Islet of Langerhans (tissue), 1 donor: ENCODE data around the gene CIC.

Experiments used
- FAIRE-seq: peaks from one replicate; lab custom pipeline; 2011; peaks lifted over from hg19 to GRCh38; lab: Jason Lieb, UNC

Gene CIC

DNA sequence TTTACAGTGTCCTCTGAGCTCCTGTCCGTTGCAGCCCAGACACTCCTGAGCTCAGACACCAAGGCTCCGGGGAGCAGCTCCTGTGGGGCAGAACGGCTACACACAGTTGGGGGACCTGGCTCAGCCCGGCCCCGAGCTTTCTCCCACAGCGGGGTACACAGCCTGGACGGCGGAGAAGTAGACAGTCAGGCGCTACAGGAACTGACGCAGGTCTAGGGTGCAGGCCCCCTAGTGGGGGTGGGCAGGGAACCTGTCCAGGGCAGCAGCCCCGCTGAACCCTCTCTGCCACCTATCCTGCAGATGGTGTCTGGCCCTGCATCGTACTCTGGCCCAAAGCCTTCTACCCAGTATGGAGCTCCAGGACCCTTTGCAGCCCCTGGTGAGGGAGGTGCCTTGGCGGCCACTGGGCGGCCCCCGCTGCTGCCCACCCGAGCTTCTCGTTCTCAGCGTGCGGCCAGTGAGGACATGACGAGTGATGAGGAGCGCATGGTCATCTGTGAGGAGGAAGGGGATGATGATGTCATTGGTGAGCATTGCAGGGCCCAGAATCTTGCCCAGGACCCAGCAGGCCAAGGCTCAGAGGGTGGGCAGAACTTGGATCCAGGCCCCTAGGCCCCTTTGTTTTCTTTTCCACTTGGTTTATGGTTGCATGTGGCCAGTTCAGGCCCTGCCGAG, 20.0 kb downstream of the CIC start:
- no peak for FAIRE-seq

DNA sequence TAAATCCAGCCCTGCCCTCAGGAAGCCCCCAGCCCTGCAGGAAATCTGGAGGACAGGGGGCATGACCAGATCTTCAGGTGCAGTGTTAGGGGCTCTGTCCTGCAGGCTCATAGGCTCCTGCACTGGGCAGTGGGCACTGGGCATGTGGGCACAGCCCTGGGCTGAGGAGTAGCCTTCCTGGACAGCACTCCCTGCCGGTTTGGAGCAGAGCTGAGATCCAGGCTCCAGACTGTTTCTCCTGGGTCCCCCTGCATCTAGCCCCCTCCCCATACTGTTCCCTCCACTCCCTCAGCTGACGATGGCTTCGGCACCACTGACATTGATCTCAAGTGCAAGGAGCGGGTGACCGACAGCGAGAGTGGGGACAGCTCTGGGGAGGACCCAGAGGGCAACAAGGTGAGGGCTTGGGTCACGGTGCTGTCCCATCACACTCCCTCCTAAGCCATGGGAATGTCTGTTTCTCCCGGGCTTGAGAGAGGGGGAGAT, 20.5 kb downstream of the CIC start:
- no peak for FAIRE-seq

DNA sequence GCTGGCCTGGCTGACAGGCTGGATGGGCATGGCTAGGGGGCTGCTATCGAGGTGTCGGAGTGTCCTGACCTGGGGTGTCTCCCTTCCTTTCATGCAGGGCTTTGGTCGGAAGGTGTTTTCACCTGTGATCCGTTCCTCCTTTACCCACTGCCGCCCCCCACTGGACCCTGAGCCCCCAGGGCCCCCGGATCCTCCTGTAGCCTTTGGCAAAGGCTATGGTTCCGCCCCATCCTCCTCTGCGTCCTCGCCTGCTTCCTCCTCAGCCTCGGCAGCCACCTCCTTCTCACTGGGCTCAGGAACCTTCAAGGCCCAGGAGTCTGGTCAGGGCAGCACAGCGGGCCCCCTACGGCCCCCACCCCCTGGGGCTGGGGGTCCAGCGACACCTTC, 21.1 kb downstream of the CIC start:
- FAIRE-seq, result no peak

DNA sequence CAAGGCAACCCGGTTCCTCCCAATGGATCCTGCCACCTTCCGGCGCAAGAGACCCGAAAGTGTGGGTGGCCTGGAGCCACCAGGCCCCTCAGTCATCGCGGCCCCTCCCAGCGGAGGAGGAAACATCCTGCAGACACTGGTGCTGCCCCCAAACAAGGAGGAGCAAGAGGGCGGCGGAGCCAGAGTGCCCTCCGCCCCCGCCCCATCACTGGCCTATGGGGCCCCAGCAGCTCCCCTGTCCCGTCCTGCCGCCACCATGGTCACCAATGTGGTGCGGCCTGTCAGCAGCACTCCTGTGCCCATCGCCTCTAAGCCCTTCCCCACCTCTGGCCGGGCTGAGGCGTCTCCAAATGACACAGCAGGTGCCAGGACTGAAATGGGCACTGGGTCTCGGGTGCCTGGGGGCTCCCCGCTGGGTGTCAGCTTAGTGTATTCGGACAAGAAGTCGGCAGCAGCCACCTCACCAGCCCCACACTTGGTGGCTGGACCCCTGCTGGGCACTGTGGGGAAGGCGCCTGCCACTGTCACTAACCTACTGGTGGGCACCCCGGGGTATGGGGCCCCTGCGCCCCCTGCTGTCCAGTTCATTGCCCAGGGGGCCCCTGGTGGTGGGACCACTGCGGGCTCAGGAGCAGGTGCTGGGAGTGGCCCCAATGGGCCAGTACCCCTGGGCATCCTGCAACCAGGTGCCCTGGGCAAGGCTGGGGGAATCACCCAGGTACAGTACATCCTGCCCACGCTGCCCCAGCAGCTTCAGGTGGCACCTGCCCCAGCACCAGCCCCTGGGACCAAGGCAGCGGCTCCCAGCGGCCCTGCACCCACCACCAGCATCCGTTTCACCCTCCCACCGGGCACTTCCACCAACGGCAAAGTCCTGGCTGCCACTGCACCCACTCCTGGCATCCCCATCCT, 21.7 kb downstream of the CIC start:
- FAIRE-seq, result no peak

DNA sequence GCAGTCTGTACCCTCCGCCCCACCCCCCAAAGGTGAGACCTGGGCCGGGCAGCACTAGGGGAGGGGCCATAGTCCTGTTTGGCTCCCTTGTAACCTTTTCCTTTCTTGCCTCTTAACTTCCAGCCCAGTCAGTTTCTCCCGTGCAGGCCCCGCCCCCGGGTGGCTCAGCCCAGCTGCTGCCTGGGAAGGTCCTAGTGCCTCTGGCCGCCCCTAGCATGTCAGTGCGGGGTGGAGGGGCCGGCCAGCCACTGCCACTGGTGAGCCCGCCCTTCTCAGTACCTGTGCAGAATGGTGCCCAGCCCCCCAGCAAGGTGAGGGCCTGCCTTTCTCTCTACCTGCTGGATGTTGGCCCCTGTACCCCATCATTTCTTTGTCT, 22.4 kb downstream of the CIC start:
- no peak for FAIRE-seq

DNA sequence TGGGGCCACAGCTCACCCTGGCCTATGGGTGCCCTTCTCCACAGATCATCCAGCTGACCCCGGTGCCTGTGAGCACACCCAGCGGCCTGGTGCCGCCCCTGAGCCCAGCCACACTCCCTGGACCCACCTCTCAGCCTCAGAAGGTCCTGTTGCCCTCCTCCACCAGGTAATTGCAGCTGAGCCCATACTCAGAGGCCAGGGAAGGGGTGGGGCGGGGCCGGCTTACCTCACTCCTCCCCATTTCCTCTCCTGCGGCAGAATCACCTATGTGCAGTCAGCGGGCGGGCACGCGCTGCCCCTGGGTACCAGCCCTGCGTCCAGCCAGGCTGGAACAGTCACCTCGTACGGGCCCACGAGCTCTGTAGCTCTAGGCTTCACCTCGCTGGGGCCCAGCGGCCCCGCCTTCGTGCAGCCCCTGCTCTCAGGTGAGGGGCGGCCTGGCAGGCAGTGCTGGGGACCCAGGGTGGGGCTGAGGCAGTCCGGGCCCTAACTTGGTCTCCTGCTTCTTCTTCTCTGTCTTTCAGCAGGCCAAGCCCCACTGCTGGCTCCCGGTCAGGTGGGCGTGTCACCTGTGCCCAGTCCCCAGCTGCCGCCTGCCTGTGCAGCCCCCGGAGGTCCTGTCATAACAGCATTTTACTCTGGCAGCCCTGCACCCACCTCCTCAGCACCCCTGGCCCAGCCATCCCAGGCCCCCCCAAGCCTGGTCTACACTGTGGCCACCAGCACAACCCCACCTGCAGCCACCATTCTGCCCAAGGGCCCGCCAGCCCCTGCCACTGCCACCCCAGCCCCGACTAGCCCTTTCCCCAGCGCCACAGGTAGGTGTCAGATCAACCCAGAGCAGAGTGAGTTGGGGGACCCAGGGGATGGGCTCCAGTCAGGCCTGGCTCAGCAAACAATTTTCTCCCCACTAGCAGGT, 23.2 kb downstream of the CIC start:
- no peak for FAIRE-seq

DNA sequence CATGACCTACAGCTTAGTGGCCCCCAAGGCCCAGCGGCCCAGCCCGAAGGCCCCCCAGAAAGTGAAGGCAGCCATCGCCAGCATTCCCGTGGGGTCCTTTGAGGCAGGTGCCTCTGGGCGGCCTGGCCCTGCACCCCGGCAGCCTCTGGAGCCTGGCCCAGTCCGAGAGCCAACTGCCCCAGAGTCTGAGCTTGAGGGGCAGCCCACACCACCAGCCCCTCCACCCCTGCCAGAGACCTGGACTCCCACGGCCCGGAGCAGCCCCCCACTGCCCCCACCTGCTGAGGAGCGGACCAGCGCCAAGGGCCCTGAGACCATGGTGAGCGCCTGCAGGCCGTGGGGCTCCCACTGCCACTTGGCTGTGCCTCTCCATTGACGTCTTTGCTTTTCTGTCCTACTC, 23.9 kb downstream of the CIC start:
- FAIRE-seq, result no peak

DNA sequence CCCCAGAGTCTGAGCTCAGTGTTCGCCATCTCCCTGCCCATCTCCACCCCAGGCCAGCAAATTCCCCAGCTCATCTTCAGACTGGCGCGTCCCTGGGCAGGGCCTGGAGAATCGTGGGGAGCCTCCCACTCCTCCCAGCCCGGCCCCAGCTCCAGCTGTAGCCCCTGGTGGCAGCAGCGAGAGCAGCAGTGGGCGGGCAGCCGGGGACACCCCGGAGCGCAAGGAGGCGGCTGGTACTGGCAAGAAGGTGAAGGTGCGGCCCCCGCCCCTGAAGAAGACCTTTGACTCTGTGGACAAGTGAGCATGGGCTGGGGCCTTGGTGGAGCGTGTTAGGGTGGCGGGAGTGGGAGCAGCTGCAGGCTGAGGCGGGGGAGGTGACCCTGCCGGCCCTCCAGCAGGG, 24.5 kb downstream of the CIC start:
- no peak for FAIRE-seq

DNA sequence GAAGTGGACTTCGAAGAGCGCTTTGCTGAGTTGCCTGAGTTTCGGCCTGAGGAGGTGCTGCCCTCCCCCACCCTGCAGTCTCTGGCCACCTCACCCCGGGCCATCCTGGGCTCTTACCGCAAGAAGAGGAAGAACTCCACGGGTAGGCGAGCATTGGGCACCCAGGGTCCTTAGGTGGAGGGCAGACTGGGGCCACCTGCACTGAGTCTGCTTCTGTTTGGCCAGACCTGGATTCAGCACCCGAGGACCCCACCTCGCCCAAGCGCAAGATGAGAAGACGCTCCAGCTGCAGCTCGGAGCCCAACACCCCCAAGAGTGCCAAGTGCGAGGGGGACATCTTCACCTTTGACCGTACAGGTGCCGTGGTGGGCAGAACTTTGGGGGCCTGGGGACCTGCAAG, 24.9 kb downstream of the CIC start:
- FAIRE-seq, result no peak

DNA sequence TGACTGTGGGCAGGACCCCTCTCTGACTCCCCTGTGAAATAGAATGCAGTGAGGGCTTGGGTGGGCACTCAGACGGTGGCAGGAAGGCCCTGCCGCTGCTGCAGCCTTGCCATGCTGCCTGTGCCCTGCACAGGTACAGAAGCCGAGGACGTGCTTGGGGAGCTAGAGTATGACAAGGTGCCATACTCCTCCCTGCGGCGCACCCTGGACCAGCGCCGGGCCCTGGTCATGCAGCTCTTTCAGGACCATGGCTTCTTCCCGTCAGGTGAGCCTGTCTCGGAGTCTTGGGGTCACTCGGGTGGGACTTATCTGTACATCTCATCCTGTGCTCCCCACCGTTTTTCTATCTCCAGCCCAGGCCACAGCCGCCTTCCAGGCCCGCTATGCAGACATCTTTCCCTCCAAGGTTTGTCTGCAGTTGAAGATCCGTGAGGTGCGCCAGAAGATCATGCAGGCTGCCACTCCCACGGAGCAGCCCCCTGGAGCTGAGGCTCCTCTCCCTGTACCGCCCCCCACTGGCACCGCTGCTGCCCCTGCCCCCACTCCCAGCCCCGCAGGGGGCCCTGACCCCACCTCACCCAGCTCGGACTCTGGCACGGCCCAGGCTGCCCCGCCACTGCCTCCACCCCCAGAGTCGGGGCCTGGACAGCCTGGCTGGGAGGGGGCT, 25.6 kb downstream of the CIC start:
- no peak for FAIRE-seq

DNA sequence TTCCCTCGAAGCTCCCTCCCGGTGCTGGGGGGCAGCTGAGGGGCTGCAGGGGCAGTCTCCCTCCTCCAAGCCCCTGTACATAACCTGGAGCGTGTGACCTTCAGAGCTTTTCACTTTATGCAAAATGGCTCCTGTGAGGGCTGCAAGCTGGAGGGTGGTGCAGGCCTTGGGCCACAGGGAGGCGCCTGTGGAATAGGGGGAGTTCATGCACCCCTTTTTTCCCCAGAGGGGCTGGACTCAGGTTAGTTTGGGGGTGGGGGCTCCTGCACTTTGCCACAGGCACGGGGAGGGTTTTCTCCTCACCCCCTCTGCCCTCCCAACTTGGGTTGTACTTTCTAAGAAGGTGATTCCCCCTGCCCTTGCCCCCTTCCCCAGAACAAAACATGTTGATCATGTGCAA, 26.3 kb downstream of the CIC start:
- FAIRE-seq, result no peak

DNA sequence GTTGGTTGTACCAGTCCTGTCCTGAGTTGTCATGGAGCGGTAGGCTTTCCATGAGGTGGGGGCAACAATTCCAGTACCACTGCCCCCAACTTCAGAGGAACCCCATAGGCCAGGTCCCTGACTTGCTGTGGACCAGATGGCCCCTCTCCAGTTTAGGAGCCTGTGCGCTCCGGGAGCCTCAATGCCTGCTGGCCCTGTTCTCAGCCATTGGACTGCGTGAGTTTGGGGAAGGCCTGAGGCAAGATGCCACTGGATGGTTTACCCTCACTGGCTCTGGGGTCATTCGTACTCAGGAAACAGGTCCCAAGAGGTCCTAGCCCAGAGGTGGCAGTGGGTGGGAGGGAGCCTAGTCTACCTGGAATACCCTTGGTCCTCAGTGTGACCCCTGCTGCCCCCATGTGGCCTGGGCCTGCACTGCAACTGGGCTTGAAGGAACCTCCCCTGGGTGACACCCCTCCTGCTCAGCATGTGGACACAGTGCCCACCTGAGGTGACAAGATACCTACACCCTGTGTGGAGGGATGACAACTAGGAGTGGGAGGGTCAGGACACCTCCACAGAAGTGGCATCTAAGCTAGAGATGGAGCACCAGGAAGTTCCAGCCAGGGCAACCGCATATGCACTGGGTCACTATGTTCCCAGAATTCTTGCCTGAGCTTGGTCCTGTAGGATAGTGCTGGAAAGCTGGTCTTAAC, 26.9 kb downstream of the CIC start:
- no peak for FAIRE-seq

DNA sequence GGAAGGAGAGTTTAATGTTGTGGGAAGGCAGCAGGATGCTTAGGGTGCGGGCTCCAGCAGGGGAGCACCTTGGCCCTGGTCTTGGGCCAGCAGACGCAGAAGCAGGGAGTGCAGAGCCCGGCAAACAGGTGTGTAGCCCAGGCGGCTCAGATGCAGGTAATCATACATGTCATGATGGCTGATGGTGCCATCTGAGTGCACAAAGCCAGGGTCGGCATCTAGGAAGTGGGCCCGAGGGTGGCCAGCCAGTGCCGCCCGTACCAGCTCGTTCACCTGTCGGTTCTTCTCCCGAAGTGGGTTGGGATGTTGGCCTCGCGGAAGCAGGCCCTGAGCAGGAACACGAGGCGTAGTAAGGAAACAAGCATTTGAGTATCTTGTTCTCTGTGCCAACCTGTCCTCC, 28.0 kb downstream of the CIC start:
- no peak for FAIRE-seq

DNA sequence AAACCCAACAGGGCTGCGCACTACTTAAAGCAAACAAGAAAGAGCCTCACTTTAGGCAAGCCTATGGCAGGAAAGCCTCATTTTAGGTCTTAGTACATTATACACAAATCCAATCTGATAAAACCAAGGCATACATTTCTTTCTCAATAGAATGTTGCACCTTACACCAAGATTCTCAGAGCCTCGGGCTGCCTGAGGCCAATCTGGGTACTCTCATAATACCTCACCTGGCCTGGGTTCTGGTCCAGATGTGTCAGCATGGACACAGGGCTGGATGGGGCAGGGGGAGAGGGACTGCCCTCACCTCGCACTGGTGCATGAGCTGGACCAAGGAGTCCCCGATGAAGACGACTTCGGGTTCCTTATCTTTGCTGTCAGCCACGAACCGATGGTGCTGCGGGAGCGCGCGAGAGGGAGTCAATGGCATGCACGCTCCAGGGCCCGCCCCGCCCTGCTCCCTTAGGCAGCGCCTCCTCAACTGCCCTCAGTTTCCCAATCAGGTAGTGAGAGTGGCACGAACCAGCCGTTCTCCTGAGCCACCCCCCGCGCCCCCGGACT, 32.7 kb downstream of the CIC start, which contains the start of gene PRR19:
PRR19 (plus strand) TSS at position 487 of the 558 bp plus-strand sequence. CDS start 7,453 bp downstream, outside the sequence.
- no peak for FAIRE-seq

DNA sequence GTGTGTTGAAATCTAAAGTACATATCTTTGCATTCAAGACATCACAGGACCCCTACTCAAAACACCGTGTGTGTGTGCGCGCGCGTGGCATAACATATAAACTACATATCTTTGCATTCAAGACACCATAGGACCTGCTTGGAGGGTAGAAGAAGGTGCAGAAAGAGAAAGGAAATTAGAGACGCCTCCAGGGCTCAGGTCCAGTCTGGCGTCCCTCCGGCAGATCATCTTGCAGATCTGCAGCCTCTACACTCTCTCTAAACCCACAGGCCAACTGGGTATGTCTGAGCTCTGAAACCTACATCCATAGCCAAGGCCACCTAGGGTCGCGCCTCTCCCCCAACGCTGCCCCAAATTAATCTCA, 34.0 kb downstream of the CIC start:
- no peak for FAIRE-seq

DNA sequence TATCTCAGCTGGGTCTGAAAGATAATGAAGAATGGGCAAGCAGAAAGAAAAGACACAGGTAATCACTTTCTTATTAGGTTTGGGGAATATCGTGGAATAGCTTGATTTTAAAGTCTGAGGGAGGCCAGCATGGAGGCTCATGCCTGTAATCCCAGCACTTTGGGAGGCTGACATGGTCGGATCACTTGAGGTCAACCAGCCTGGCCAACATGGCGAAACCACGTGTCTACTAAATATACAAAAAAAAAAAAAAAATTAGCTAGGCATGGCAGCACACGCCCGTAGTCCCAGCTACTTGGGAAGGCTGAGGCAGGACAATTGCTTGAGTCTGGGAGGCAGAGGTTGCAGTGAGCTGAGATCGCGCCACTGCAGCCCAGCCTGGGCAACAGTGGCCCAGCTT, 34.8 kb downstream of the CIC start:
- FAIRE-seq, result no peak

DNA sequence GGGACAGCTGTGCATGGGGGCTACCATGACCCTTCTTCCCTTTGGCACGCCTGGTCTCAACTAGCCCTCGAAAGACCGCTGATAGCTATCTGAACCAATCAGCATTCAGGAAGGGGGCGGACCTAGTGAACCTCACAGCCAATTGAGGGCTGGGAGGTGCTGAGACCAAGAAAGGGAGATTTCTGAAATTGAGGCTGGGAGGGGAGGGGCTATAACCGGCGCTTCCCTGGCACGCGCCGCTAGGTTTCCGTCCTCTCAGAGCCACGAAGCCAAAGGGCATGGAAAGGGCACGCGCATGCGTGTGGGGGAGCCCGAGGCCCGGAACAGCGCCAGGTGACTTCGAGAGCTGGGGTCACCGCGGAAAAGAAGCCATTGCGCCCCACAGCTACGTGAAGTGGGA, 37.6 kb downstream of the CIC start:
- no peak for FAIRE-seq

DNA sequence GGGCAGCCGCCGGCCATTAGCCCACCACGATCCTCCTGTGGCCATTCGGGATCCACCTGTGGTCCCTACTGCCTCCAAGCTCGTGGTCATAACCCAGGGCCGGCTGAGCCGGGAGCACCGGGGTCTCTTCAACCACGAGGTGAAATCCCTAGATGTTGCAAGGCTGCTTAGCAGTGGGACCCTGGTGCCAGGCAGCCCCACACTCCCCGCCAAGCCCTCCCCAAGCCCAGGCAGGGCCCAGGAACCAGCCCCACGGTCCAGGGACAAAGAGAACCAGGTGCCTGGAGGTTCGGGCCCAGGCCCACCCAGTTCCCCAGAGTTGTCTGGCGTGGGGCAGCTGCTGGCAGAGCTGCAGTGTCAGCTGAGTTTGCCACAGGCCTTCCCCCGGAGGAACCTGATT, 40.6 kb downstream of the CIC start:
- no peak for FAIRE-seq

DNA sequence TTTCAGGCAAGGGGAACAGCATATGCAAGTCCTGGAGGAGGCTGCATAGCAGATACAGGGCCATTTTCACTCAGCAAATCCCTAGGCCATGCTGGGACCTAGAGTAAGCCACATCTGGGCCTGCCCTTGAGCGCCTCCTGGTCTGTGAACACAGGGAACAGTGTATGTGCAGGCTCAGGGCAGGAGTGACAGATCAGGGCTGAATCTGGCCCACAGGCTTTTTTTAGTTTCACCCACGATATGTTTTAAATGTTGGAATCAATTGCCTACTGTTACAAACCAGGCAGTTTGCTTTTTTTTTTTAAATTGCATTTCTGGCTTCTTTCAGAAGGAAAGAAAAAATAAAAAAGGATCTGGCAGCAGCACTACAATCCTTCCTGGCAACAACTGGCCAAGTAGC, 42.6 kb downstream of the CIC start:
- no peak for FAIRE-seq

DNA sequence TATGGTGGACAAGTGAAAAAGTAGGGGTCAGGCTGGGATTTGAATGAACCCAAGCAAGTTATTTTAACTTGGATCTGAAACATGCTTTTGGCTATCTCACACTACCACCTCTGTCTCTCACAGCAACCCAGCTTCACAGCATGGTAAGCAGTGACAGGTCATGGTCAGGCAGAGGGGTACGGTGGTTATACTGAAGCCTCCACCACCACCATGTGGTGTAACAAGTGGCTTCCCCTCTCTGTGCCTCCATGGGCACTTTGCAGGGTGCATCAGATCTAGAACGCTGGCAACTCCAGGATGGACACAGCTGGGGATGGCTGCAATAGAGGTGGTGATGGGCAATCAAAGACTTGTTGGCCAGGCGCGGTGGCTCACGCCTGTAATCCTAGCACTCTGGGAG, 43.3 kb downstream of the CIC start:
- no peak for FAIRE-seq
